Neural progenitor cell (in vitro differentiated cells): Measurements from ENCODE around the gene ITPK1. TPM values are rescaled to one million over a fixed set of nuclear protein-coding genes. Genes with fewer than 3 reads are reported as not detected.

Source experiments
- DNase-seq: peaks from one replicate; pipeline ENCODE4 v3.0.0-alpha.2; 2016; ENCODE audit warnings: low spot score
- H2AFZ ChIP-seq: fragments of 200-600 bp; sonication (generic); replicated peaks from 2 replicates; pipeline ENCODE4 v1.6.1; 2016; ENCODE audit warnings: antibody characterized with exemption
- H3F3A ChIP-seq: fragments of 200-600 bp; sonication (generic); 2 replicates; pipeline ENCODE4 v1.6.1; 2016; ENCODE audit warnings: antibody characterized with exemption, low read depth
- H3K27ac ChIP-seq: fragments of 200-600 bp; sonication (generic); 2 replicates; pipeline ENCODE4 v1.5.1; 2016; ENCODE audit warnings: mild to moderate bottlenecking
- H3K27me3 ChIP-seq: fragments of 200-600 bp; sonication (generic); 2 replicates; pipeline ENCODE4 v1.6.1; 2016; ENCODE audit warnings: mild to moderate bottlenecking, moderate library complexity
- H3K36me3 ChIP-seq: fragments of 200-600 bp; sonication (generic); 2 replicates; pipeline ENCODE4 v1.5.1; 2016
- H3K4me1 ChIP-seq: fragments of 200-600 bp; sonication (generic); 2 replicates; pipeline ENCODE4 v1.6.1; 2016; ENCODE audit warnings: mixed run types
- H3K4me2 ChIP-seq: fragments of 200-600 bp; sonication (generic); 2 replicates; pipeline ENCODE4 v1.6.1; 2016
- H3K4me3 ChIP-seq: fragments of 200-600 bp; sonication (generic); 2 replicates; pipeline ENCODE4 v1.5.1; 2016
- H3K79me2 ChIP-seq: fragments of 200-600 bp; sonication (generic); 2 replicates; pipeline ENCODE4 v1.6.1; 2016; ENCODE audit warnings: low read depth
- H3K9ac ChIP-seq: fragments of 200-600 bp; sonication (generic); 2 replicates; pipeline ENCODE4 v1.6.1; 2016
- H3K9me3 ChIP-seq: fragments of 200-600 bp; sonication (generic); 2 replicates; pipeline ENCODE4 v1.5.1; 2016; ENCODE audit warnings: low read depth
- H4K20me1 ChIP-seq: fragments of 200-600 bp; sonication (generic); 2 replicates; pipeline ENCODE4 v1.6.1; 2016; ENCODE audit warnings: low read depth
- H3K27ac Mint-ChIP-seq: 3 replicates; pipeline ENCODE4 v1.8.0; 2021; ENCODE audit warnings: mixed read lengths
- H3K27me3 Mint-ChIP-seq: 2 replicates; pipeline ENCODE4 v1.8.0; 2022; ENCODE audit warnings: low read depth, mild to moderate bottlenecking, inconsistent platforms, moderate library complexity, mixed read lengths; ENCODE audit not compliant: insufficient read depth
- H3K36me3 Mint-ChIP-seq: 3 replicates; pipeline ENCODE4 v1.8.0; 2021; ENCODE audit warnings: mixed read lengths
- H3K4me1 Mint-ChIP-seq: 3 replicates; pipeline ENCODE4 v1.8.0; 2021; ENCODE audit warnings: mixed read lengths
- H3K4me3 Mint-ChIP-seq: 3 replicates; pipeline ENCODE4 v1.8.0; 2021; ENCODE audit warnings: mild to moderate bottlenecking, moderate library complexity, mixed read lengths
- H3K9me3 Mint-ChIP-seq: 3 replicates; pipeline ENCODE4 v1.8.0; 2020; ENCODE audit warnings: mixed read lengths
- CTCF ChIP-seq: fragments of 200-600 bp; sonication (generic); IDR thresholded peaks from 2 replicates; pipeline ENCODE4 v1.5.1; 2017; ENCODE audit warnings: antibody characterized with exemption, mild to moderate bottlenecking
- EZH2 ChIP-seq: fragments of 200-600 bp; sonication (generic); IDR thresholded peaks from 2 replicates; pipeline ENCODE4 v1.6.1; 2017; ENCODE audit warnings: antibody characterized with exemption, mild to moderate bottlenecking, moderate library complexity
- EZH2phosphoT487 ChIP-seq: fragments of 200-600 bp; sonication (generic); IDR thresholded peaks from 2 replicates; pipeline ENCODE4 v1.6.1; 2017; ENCODE audit warnings: antibody characterized with exemption
- total RNA-seq: library from RNA; depleted of rRNA; stranded (reverse); fragments of >200 nt; gene quantifications from 2 replicates; pipeline ENCODE4 v1.2.3, GENCODE V29; 2015; ENCODE audit warnings: low replicate concordance

Gene ITPK1
- total RNA-seq, 1 donor from 2014 or later = 25.8 TPM

GRCh38 chr14:92941531-92941930 lies 174.2 kb downstream of the ITPK1 start:
- H3K79me2 ChIP-seq = no peaks in the 10 kb centered on the region

GRCh38 chr14:92940543-92940942 lies 175.2 kb downstream of the ITPK1 start:
- Histone ChIP-seq H3K4me2 (no peak overlapping the region), H3K9ac (no peak overlapping the region), H3K4me3 (no peak overlapping the region), H3K27ac (no peak overlapping the region), H3K9me3 (no peaks in the 10 kb centered on the region), H2AFZ (no peak overlapping the region), H3K79me2 (no peaks in the 10 kb centered on the region), H3F3A (no peaks in the 10 kb centered on the region), H4K20me1 (no peaks in the 10 kb centered on the region), H3K36me3 (no peaks in the 10 kb centered on the region), H3K4me1 (no peaks in the 10 kb centered on the region), H3K27me3 (no peaks in the 10 kb centered on the region)
- H3K9me3 Mint-ChIP-seq = no peaks in the 10 kb centered on the region
- H3K27me3 Mint-ChIP-seq = peaks cover 6% of the 10 kb centered on the region
- H3K4me3 Mint-ChIP-seq = no peak overlapping the region
- TF ChIP-seq CTCF = no peak
- no peak overlapping the region for H3K27ac Mint-ChIP-seq
- H3K4me1 Mint-ChIP-seq = no peaks in the 10 kb centered on the region
- H3K36me3 Mint-ChIP-seq = no peaks in the 10 kb centered on the region
- no peak for DNase-seq

More at GRCh38 chr14:92941531-92941930, 174.2 kb downstream of the ITPK1 start:
- Histone ChIP-seq H3K4me1 (no peaks in the 10 kb centered on the region), H2AFZ (no peak overlapping the region), H3K36me3 (no peaks in the 10 kb centered on the region), H4K20me1 (no peaks in the 10 kb centered on the region), H3F3A (no peaks in the 10 kb centered on the region), H3K27ac (no peak overlapping the region), H3K27me3 (no peaks in the 10 kb centered on the region), H3K4me2 (no peak overlapping the region), H3K9me3 (no peaks in the 10 kb centered on the region), H3K9ac (no peak overlapping the region), H3K4me3 (no peak overlapping the region)
- TF ChIP-seq EZH2 (no peak), EZH2phosphoT487 (no peak), CTCF (no peak)
- Mint-ChIP-seq H3K27me3 (peaks cover 4% of the 10 kb centered on the region), H3K9me3 (no peaks in the 10 kb centered on the region), H3K27ac (no peak overlapping the region), H3K4me1 (no peaks in the 10 kb centered on the region), H3K4me3 (no peak overlapping the region), H3K36me3 (peaks cover 2% of the 10 kb centered on the region)
- DNase-seq = no peak

GRCh38 chr14:92939699-92940098 lies 176.0 kb downstream of the ITPK1 start:
- Histone ChIP-seq H3K4me2 (no peak overlapping the region), H2AFZ (no peak overlapping the region), H4K20me1 (no peaks in the 10 kb centered on the region), H3K36me3 (no peaks in the 10 kb centered on the region), H3K27ac (no peak overlapping the region), H3K79me2 (no peaks in the 10 kb centered on the region), H3K27me3 (no peaks in the 10 kb centered on the region), H3K9ac (no peak overlapping the region), H3K4me3 (no peak overlapping the region), H3K9me3 (no peaks in the 10 kb centered on the region), H3F3A (no peaks in the 10 kb centered on the region), H3K4me1 (no peaks in the 10 kb centered on the region)
- no peak overlapping the region for H3K27ac Mint-ChIP-seq
- TF ChIP-seq EZH2 (no peak), EZH2phosphoT487 (no peak), CTCF (no peak)
- H3K4me1 Mint-ChIP-seq = no peaks in the 10 kb centered on the region
- H3K9me3 Mint-ChIP-seq = no peaks in the 10 kb centered on the region
- peaks cover 10% of the 10 kb centered on the region for H3K27me3 Mint-ChIP-seq
- H3K36me3 Mint-ChIP-seq = no peaks in the 10 kb centered on the region
- no peak for DNase-seq
- no peak overlapping the region for H3K4me3 Mint-ChIP-seq
